KMS-11 (cell line): ENCODE measurements around the gene TMEM38B.
"Not testable (repeated sequence)": the region's sequence is repeated elsewhere in the genome, so short reads cannot be mapped to it uniquely, and the experiment has no call there.

Source experiments
- H2AFZ ChIP-seq: fragments of 200-600 bp; sonication (generic); 2 replicates; pipeline ENCODE4 v1.6.1; 2016; ENCODE audit warnings: antibody characterized with exemption, mixed run types, low read depth
- H3K27ac ChIP-seq: fragments of 200-600 bp; sonication (generic); 2 replicates; pipeline ENCODE4 v1.6.1; 2016; ENCODE audit warnings: mild to moderate bottlenecking, mixed run types
- H3K27me3 ChIP-seq: fragments of 200-600 bp; sonication (generic); 2 replicates; pipeline ENCODE4 v1.6.1; 2017; ENCODE audit warnings: mild to moderate bottlenecking, low read depth, mixed run types, moderate library complexity; ENCODE audit not compliant: insufficient read depth
- H3K36me3 ChIP-seq: fragments of 200-600 bp; sonication (generic); 2 replicates; pipeline ENCODE4 v1.6.1; 2017; ENCODE audit warnings: mild to moderate bottlenecking, mixed run types; ENCODE audit not compliant: insufficient read depth
- H3K4me1 ChIP-seq: fragments of 200-600 bp; sonication (generic); 2 replicates; pipeline ENCODE4 v1.6.1; 2016; ENCODE audit warnings: mild to moderate bottlenecking, low read depth, mixed run types; ENCODE audit not compliant: poor library complexity, severe bottlenecking
- H3K4me2 ChIP-seq: fragments of 200-600 bp; sonication (generic); 2 replicates; pipeline ENCODE4 v1.7.0; 2016; ENCODE audit warnings: mild to moderate bottlenecking, mixed run types
- H3K4me3 ChIP-seq: fragments of 200-600 bp; sonication (generic); IDR thresholded peaks from 2 replicates; pipeline ENCODE4 v1.6.1; 2017; ENCODE audit warnings: low read depth, low read length, mixed read lengths; ENCODE audit not compliant: insufficient read depth
- H3K79me2 ChIP-seq: fragments of 200-600 bp; sonication (generic); 2 replicates; pipeline ENCODE4 v1.6.1; 2016; ENCODE audit warnings: low read depth, mixed run types; ENCODE audit not compliant: insufficient read depth
- H3K9ac ChIP-seq: fragments of 200-600 bp; sonication (generic); 2 replicates; pipeline ENCODE4 v1.6.1; 2016; ENCODE audit warnings: mild to moderate bottlenecking, mixed run types
- H4K20me1 ChIP-seq: fragments of 200-600 bp; sonication (generic); 2 replicates; pipeline ENCODE4 v1.6.1; 2016; ENCODE audit warnings: mild to moderate bottlenecking, mixed run types; ENCODE audit not compliant: insufficient read depth
- CTCF ChIP-seq: fragments of 200-600 bp; sonication (generic); conservative IDR thresholded peaks from 2 replicates; pipeline ENCODE4 v1.6.1; 2017; ENCODE audit warnings: low read depth, mild to moderate bottlenecking, antibody characterized with exemption, low read length, moderate library complexity, mixed read lengths

TMEM38B gene

GRCh38 chr9:105760053-105760452, 65.7 kb downstream of the TMEM38B start:
- Histone ChIP-seq H3K4me2 (no peak overlapping the region), H3K79me2 (no peaks in the 10 kb centered on the region)

GRCh38 chr9:105782561-105783494, 88.5 kb downstream of the TMEM38B start:
- not testable (repeated sequence) for H3K27ac ChIP-seq, H4K20me1 ChIP-seq, H3K4me1 ChIP-seq, H3K79me2 ChIP-seq, H3K4me3 ChIP-seq, H3K27me3 ChIP-seq, H3K36me3 ChIP-seq, H3K4me2 ChIP-seq, H3K9ac ChIP-seq, H2AFZ ChIP-seq

More at GRCh38 chr9:105760053-105760452, 65.7 kb downstream of the TMEM38B start:
- no peaks in the 10 kb centered on the region for H4K20me1 ChIP-seq
- no peak overlapping the region for H3K4me3 ChIP-seq
- no peaks in the 10 kb centered on the region for H3K36me3 ChIP-seq
- no peaks in the 10 kb centered on the region for H3K27me3 ChIP-seq
- H2AFZ ChIP-seq, result no peak overlapping the region
- H3K9ac ChIP-seq, result no peak overlapping the region
- TF ChIP-seq CTCF, result no peak
- no peaks in the 10 kb centered on the region for H3K4me1 ChIP-seq
- H3K27ac ChIP-seq, result no peak overlapping the region

- not testable (repeated sequence) for H3K27ac ChIP-seq, H2AFZ ChIP-seq, H3K4me3 ChIP-seq, H3K79me2 ChIP-seq, H4K20me1 ChIP-seq, H3K9ac ChIP-seq, H3K36me3 ChIP-seq, H3K4me2 ChIP-seq, H3K4me1 ChIP-seq, H3K27me3 ChIP-seq
Measured at GRCh38 chr9:105783495-105783872, 89.1 kb downstream of the TMEM38B start.

GRCh38 chr9:105786796-105787195, 92.5 kb downstream of the TMEM38B start:
- H3K27ac ChIP-seq, H3K9ac ChIP-seq, H3K79me2 ChIP-seq, H3K4me2 ChIP-seq, H3K36me3 ChIP-seq, H2AFZ ChIP-seq, H4K20me1 ChIP-seq, H3K4me1 ChIP-seq, H3K4me3 ChIP-seq, H3K27me3 ChIP-seq: not testable (repeated sequence)

- Histone ChIP-seq H3K79me2 (no peaks in the 10 kb centered on the region), H3K4me1 (no peaks in the 10 kb centered on the region), H3K27ac (no peak overlapping the region), H3K9ac (no peak overlapping the region), H3K27me3 (no peaks in the 10 kb centered on the region), H4K20me1 (no peaks in the 10 kb centered on the region), H3K4me2 (no peak overlapping the region), H3K36me3 (no peaks in the 10 kb centered on the region), H2AFZ (no peak overlapping the region), H3K4me3 (no peak overlapping the region)
- TF ChIP-seq CTCF, result no peak
Measured at GRCh38 chr9:105816202-105816744, 121.9 kb downstream of the TMEM38B start.

- H3K27ac ChIP-seq, result no peak overlapping the region
- no peak overlapping the region for H3K4me2 ChIP-seq
- no peak overlapping the region for H2AFZ ChIP-seq
- H3K4me1 ChIP-seq, result no peaks in the 10 kb centered on the region
- H3K36me3 ChIP-seq, result no peaks in the 10 kb centered on the region
- H3K4me3 ChIP-seq, result no peak overlapping the region
- H3K9ac ChIP-seq, result no peak overlapping the region
- no peaks in the 10 kb centered on the region for H4K20me1 ChIP-seq
- H3K27me3 ChIP-seq, result no peaks in the 10 kb centered on the region
- no peak for TF ChIP-seq CTCF
- no peaks in the 10 kb centered on the region for H3K79me2 ChIP-seq
Measured at GRCh38 chr9:105816981-105817380, 122.6 kb downstream of the TMEM38B start.
